GM21723 (cell line): ENCODE measurements around the gene MN1.

Experiments used
- ATAC-seq: cut with Tn5 transposase; IDR thresholded peaks from one replicate; pipeline ENCODE4 v1.9.1; 2021; ENCODE audit warnings: mild to moderate bottlenecking, moderate library complexity; ENCODE audit not compliant: unreplicated experiment

The MN1 gene

GRCh38 chr22:27801616-27802345 is at the start of gene MN1:
Gene MN1 (minus strand): TSS chr22:27801756. CDS start chr22:27800543, 1,213 bp downstream.
- ATAC-seq, result no peak

GRCh38 chr22:27850000-27850521 is 48.5 kb upstream of the MN1 start:
- ATAC-seq, result no peak

GRCh38 chr22:27848005-27848404 is 46.4 kb upstream of the MN1 start:
- no peak for ATAC-seq

GRCh38 chr22:27846910-27847309 is 45.4 kb upstream of the MN1 start:
- no peak for ATAC-seq

GRCh38 chr22:27846248-27846757 is 44.7 kb upstream of the MN1 start:
- no peak for ATAC-seq

- ATAC-seq, result no peak
Observed at GRCh38 chr22:27845644-27846043, 44.1 kb upstream of the MN1 start.

- ATAC-seq, result no peak
Observed at GRCh38 chr22:27844656-27845591, 43.4 kb upstream of the MN1 start.

- no peak for ATAC-seq
Observed at GRCh38 chr22:27844256-27844655, 42.7 kb upstream of the MN1 start.

GRCh38 chr22:27843441-27843840 is 41.9 kb upstream of the MN1 start:
- ATAC-seq, result no peak

GRCh38 chr22:27842669-27843431 is 41.3 kb upstream of the MN1 start:
- ATAC-seq, result no peak

GRCh38 chr22:27842201-27842600 is 40.6 kb upstream of the MN1 start:
- no peak for ATAC-seq

GRCh38 chr22:27840436-27840835 is 38.9 kb upstream of the MN1 start:
- ATAC-seq, result no peak

- no peak for ATAC-seq
Observed at GRCh38 chr22:27839057-27839660, 37.6 kb upstream of the MN1 start.

GRCh38 chr22:27836181-27836580 is 34.6 kb upstream of the MN1 start:
- ATAC-seq, result no peak

- ATAC-seq, result no peak
Observed at GRCh38 chr22:27835446-27835845, 33.9 kb upstream of the MN1 start.

- ATAC-seq, result no peak
Observed at GRCh38 chr22:27834364-27835185, 33.0 kb upstream of the MN1 start.

- ATAC-seq, result no peak
Observed at GRCh38 chr22:27833803-27834202, 32.2 kb upstream of the MN1 start.

GRCh38 chr22:27832606-27833005 is 31.1 kb upstream of the MN1 start:
- ATAC-seq, result no peak

GRCh38 chr22:27829620-27830019 is 28.1 kb upstream of the MN1 start:
- no peak for ATAC-seq
